Measurements from ENCODE around the gene HSPA1L. TPM values are rescaled to one million over a fixed set of nuclear protein-coding genes. Genes with fewer than 3 reads are reported as not detected.
A peak's percentile ranks its signal among the peaks of the same experiment; 100 is the strongest.
"Not testable (repeated sequence)": the region's sequence is repeated elsewhere in the genome, so short reads cannot be mapped to it uniquely, and the experiment has no call there.

Gene HSPA1L
- total RNA-seq (1 to 10 TPM; 8.2 to 8.3 TPM), polyA plus RNA-seq (1 to 10 TPM; 1.1 to 4.4 TPM)

DNA sequence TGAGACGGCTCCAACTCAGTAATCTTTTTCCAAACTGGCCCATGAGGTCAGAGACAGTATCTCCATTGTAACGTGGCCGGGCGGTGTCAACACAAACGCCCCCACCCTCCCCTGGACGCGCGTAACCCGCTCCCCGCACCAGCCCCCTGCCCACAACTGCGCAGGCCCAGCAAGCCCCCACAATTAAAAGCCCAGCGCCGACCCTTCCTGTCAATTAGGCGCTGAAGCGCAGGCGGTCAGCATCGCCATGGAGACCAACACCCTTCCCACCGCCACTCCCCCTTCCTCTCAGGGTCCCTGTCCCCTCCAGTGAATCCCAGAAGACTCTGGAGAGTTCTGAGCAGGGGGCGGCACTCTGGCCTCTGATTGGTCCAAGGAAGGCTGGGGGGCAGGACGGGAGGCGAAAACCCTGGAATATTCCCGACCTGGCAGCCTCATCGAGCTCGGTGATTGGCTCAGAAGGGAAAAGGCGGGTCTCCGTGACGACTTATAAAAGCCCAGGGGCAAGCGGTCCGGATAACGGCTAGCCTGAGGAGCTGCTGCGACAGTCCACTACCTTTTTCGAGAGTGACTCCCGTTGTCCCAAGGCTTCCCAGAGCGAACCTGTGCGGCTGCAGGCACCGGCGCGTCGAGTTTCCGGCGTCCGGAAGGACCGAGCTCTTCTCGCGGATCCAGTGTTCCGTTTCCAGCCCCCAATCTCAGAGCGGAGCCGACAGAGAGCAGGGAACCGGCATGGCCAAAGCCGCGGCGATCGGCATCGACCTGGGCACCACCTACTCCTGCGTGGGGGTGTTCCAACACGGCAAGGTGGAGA is at the start of gene HSPA1L, which contains the start of gene HSPA1A:
Gene HSPA1L, minus strand, starts transcription at position 259 of the 814 bp plus-strand sequence. CDS start 3,311 bp downstream, outside the sequence.
Gene HSPA1A, plus strand, starts transcription at position 519 of the 814 bp plus-strand sequence. Its CDS starts 214 bp downstream, at position 733.
- Histone ChIP-seq H3K4me3 (ENCODE audit: low read length in 2 of 2) (peak within 1 kb of the TSS; percentile 81 to 97), H3K9me3 (ENCODE audit: control insufficient read depth in 1 of 2, low read length in 2 of 2) (no peaks in the 10 kb centered on the region), H3K36me3 (ENCODE audit: insufficient read depth, low read length) (peaks cover 12% of the 10 kb centered on the region), H3K4me1 (ENCODE audit: insufficient read depth, low read length) (peaks cover 50% of the 10 kb centered on the region), H3K27me3 (ENCODE audit: insufficient read depth, low read length) (no peaks in the 10 kb centered on the region), H3K27ac (ENCODE audit: low read depth, low read length) (peak within 1 kb of the TSS; percentile 82)
- CTCF ChIA-PET (ENCODE audit: partially characterized antibody): interaction anchor here (0.8 to 1.6 kb wide), 11 partner anchors 8 to 85 kb away, joined by 3 to 12 read pairs (median 4); partner anchors contain the start of genes HSPA1B, LSM2 and MSH5
- Mint-ChIP-seq H3K9me3 (peaks cover 0 to 2% (median 0%) of the 10 kb centered on the region in 8 donors), H3K27me3 (no peaks in the 10 kb centered on the region), H3K36me3 (peaks cover 12 to 28% of the 10 kb centered on the region in 2 donors), H3K4me1 (peaks cover 31 to 66% (median 46%) of the 10 kb centered on the region in 4 donors), H3K27ac (peak within 1 kb of the TSS; percentile 88 to 95 (median 92)), H3K4me3 (peak within 1 kb of the TSS; percentile 91 to 96 (median 94))
- POLR2A ChIA-PET (ENCODE audit: partially characterized antibody): interaction anchor here (0.6 to 5.7 kb wide), 20 partner anchors 8 to 274 kb away, joined by 3 to 73 read pairs (median 7); partner anchors contain the start of genes ABHD16A, BAG6, C6orf47 and CLIC1
- DNase-seq: peak; percentile 38 to 69 (median 42)
- intact Hi-C loops (cut with micrococcal nuclease): loop anchor here (2.0 to 5.0 kb wide), 4 partner anchors 16 to 273 kb away; partner anchors contain the start of genes DDX39B and VARS1

DNA sequence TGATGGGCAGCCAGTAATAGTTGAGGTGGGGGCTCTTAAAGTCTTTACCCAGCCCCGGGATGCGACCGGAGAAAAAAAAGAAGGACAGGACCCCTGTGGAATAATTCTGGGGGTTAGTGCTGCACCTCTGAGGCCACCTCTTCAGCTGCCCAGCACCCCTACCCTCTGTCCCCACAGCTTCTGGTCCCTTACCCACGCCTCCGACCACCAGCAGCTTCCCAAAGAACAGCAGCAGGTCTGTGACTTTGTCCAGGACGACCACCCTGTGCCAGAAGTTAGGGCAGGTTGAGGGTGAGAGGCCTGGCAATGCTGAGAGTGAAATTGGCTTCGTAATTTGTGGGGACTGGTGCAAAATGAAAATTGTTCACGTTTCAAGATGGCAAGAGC is 49.7 kb upstream of the HSPA1L start:
- Histone ChIP-seq H3K36me3 (ENCODE audit: insufficient read depth, low read length) (no peaks in the 10 kb centered on the region), H3K27me3 (ENCODE audit: insufficient read depth, low read length) (no peaks in the 10 kb centered on the region), H3K27ac (ENCODE audit: low read depth, low read length) (no peak overlapping the region), H3K4me3 (ENCODE audit: low read length in 2 of 2) (no peak overlapping the region), H3K4me1 (ENCODE audit: insufficient read depth, low read length) (peaks cover 16% of the 10 kb centered on the region), H3K9me3 (ENCODE audit: control insufficient read depth in 1 of 2, low read length in 2 of 2) (no peaks in the 10 kb centered on the region)
- Mint-ChIP-seq H3K4me3 (peak overlapping the region in 2 of 8 donors; percentile 33 to 87), H3K27me3 (peaks cover 0 to 2% of the 10 kb centered on the region in 2 donors), H3K9me3 (peaks cover 0 to 2% (median 0%) of the 10 kb centered on the region in 8 donors), H3K27ac (no peak overlapping the region), H3K36me3 (peaks cover 4 to 22% of the 10 kb centered on the region in 2 donors), H3K4me1 (peaks cover 14 to 33% (median 23%) of the 10 kb centered on the region in 4 donors)
- DNase-seq: no peak
- CTCF ChIA-PET (ENCODE audit: partially characterized antibody): interaction anchor here (1.6 to 2.7 kb wide), 2 partner anchors 25 to 34 kb away, joined by 6 to 23 read pairs; no protein-coding TSS in a partner anchor
- intact Hi-C loops (cut with micrococcal nuclease): loop anchor here (1.0 to 5.0 kb wide), 2 partner anchors 43 to 185 kb away; no protein-coding TSS in a partner anchor
- POLR2A ChIA-PET (ENCODE audit: partially characterized antibody): interaction anchor here (1.4 to 3.4 kb wide), 3 partner anchors 174 to 212 kb away, joined by 4 to 24 read pairs (median 22); partner anchors contain the start of genes BAG6, CSNK2B and GPANK1

DNA sequence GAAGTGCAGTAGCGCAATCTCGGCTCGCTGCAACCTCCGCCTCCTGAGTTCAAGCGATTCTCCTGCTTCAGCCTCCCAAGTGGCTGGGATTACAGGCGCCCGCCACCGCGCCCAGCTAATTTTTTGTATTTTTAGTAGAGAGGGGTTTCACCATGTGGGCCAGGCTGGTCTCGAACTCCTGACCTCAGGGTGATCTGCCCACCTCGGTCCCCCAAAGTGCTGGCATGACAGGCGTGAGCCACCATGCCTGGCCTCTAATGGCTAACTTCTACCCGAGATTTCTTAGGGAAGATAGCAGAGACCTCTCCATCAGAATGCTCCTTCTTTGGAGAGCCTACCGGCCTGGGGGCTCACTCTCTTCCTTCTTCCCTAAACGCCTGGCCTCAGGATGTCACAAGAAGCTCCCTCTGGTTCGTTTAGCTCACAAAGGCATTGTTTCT is 49.1 kb upstream of the HSPA1L start:
- Mint-ChIP-seq H3K4me3 (peak overlapping the region; percentile 87 to 96 (median 94)), H3K4me1 (peaks cover 14 to 33% (median 23%) of the 10 kb centered on the region in 4 donors), H3K27ac (peak overlapping the region; percentile 94 to 98 (median 97)), H3K36me3 (peaks cover 8 to 28% of the 10 kb centered on the region in 2 donors)
- DNase-seq; H3K9me3 ChIP-seq (ENCODE audit: control insufficient read depth in 1 of 2, low read length in 2 of 2); H3K36me3 ChIP-seq (ENCODE audit: insufficient read depth, low read length); H3K27me3 Mint-ChIP-seq; H3K9me3 Mint-ChIP-seq; H3K27me3 ChIP-seq (ENCODE audit: insufficient read depth, low read length): not testable (repeated sequence)
- Histone ChIP-seq H3K4me3 (ENCODE audit: low read length in 2 of 2) (peak overlapping the region; percentile 39 to 87), H3K4me1 (ENCODE audit: insufficient read depth, low read length) (peaks cover 16% of the 10 kb centered on the region), H3K27ac (ENCODE audit: low read depth, low read length) (peak overlapping the region; percentile 79)
- ChIA-PET POLR2A (ENCODE audit: partially characterized antibody) (interaction anchor here (0.7 to 3.4 kb wide), 15 partner anchors 24 to 211 kb away, joined by 3 to 43 read pairs (median 9); partner anchors contain the start of genes BAG6, C6orf47, CSNK2B and DDAH2), CTCF (ENCODE audit: partially characterized antibody) (interaction anchor here (0.7 to 2.7 kb wide), 4 partner anchors 25 to 242 kb away, joined by 3 to 23 read pairs (median 5); no protein-coding TSS in a partner anchor)
- intact Hi-C loops (cut with micrococcal nuclease): loop anchor here (1.0 to 5.0 kb wide), 2 partner anchors 42 to 184 kb away; no protein-coding TSS in a partner anchor

DNA sequence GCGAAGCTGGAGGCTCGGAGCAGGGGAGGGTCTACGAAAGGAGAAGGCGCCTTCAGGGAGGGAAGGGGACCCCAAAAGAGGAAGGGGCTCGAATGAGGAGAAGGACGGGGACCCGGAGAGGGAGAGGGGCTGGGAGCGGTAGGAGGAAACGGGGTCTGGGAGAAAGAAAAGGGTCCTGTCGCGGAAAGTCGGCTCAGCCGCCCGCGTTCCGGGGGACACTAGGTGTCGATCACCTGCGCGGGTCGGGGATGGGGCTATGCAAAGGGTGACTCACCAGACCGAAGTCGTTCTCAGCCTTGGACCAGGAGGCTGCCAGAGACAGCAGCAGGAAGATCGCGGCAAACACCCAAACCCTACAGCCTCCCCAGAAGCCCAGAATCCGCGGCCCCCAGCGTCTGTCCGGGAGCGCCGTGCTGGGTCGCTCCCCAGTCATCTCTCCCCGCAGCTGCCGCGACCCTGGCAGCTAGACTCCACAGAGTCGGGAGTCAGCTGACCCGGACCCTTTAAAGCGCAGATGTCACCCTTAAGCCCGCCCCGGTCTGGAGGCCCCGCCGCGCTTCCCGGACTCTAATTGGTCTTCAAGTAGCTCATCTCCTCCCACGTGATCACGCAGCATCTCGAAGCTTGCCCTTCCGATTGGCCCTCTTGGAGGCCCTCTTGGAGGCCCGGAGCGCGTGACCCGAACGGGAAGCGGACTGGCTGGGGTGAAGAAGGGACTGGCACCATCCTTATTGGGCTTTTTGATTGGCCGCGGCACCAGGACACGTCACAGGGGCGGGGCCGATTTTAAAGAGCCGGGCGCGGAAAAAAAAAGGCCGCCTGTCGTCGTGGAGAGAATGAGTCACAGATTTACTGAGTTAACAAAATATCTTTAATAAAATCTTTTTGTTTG is 47.5 kb upstream of the HSPA1L start, which contains the start of gene NEU1:
Gene NEU1, minus strand, starts transcription at position 478 of the 892 bp plus-strand sequence. Its CDS starts 45 bp downstream, at position 433.
- H3K4me3 ChIP-seq (ENCODE audit: low read length in 2 of 2): peak within 1 kb of the TSS; percentile 88 to 95
- H3K9me3 Mint-ChIP-seq: peaks cover 0 to 2% (median 0%) of the 10 kb centered on the region in 8 donors
- ChIA-PET CTCF (ENCODE audit: partially characterized antibody) (interaction anchor here (0.8 to 2.7 kb wide), 11 partner anchors 27 to 311 kb away, joined by 3 to 23 read pairs (median 4); partner anchors contain the start of genes ABHD16A, EHMT2 and LY6G5C), POLR2A (ENCODE audit: partially characterized antibody) (interaction anchor here (0.7 to 3.4 kb wide), 35 partner anchors 18 to 1109 kb away, joined by 3 to 43 read pairs (median 6); partner anchors contain the start of genes ABHD16A, BAG6, C6orf47 and CSNK2B)
- peaks cover 0 to 2% of the 10 kb centered on the region in 2 donors for H3K27me3 Mint-ChIP-seq
- no peaks in the 10 kb centered on the region for H3K27me3 ChIP-seq (ENCODE audit: insufficient read depth, low read length)
- peak; percentile 97 to 100 (median 100) for DNase-seq
- H3K4me1 ChIP-seq (ENCODE audit: insufficient read depth, low read length): peaks cover 16% of the 10 kb centered on the region
- peak within 1 kb of the TSS; percentile 90 for H3K27ac ChIP-seq (ENCODE audit: low read depth, low read length)
- peak within 1 kb of the TSS; percentile 94 to 98 (median 97) for H3K27ac Mint-ChIP-seq
- peaks cover 6% of the 10 kb centered on the region for H3K36me3 ChIP-seq (ENCODE audit: insufficient read depth, low read length)
- H3K4me3 Mint-ChIP-seq: peak within 1 kb of the TSS; percentile 87 to 96 (median 94)
- H3K36me3 Mint-ChIP-seq: peaks cover 8 to 34% of the 10 kb centered on the region in 2 donors
- intact Hi-C loops (cut with micrococcal nuclease): loop anchor here (1.0 to 5.0 kb wide), 8 partner anchors 28 to 242 kb away; partner anchors contain the start of genes ABHD16A, BAG6, DDAH2 and EHMT2
- peaks cover 14 to 33% (median 23%) of the 10 kb centered on the region in 4 donors for H3K4me1 Mint-ChIP-seq
- no peaks in the 10 kb centered on the region for H3K9me3 ChIP-seq (ENCODE audit: control insufficient read depth in 1 of 2, low read length in 2 of 2)

DNA sequence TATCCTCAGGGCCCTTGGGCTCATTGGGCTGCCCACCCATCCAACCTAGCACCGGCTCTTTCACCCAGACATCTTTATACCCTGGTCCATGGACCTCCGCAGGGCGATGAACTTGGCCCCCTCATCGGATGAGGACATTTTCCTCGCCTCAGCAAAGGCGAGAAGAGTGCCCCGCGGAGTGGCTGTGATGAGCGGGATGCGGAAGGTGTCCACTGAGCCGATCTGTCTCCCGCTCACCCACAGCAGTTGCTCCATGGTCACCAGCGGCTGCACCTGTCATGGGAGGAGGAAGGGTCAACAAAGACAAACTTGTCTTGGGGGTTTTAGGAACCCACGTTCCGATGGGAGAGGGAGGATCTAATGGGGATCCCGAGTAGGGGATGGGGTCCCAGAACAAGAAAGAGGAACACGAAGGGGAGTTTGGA is 46.8 kb upstream of the HSPA1L start:
- peaks cover 0 to 2% (median 0%) of the 10 kb centered on the region in 8 donors for H3K9me3 Mint-ChIP-seq
- intact Hi-C loops (cut with micrococcal nuclease): loop anchor here (1.0 to 5.0 kb wide), 2 partner anchors 28 to 40 kb away; no protein-coding TSS in a partner anchor

More for the DNA sequence above, 46.8 kb upstream of the HSPA1L start:
- no peaks in the 10 kb centered on the region for H3K9me3 ChIP-seq (ENCODE audit: control insufficient read depth in 1 of 2, low read length in 2 of 2)
- H3K4me3 ChIP-seq (ENCODE audit: low read length in 2 of 2): peak overlapping the region; percentile 88 to 95
- peak overlapping the region; percentile 90 for H3K27ac ChIP-seq (ENCODE audit: low read depth, low read length)
- Mint-ChIP-seq H3K4me3 (peak overlapping the region; percentile 87 to 96 (median 94)), H3K27ac (peak overlapping the region; percentile 94 to 98 (median 97)), H3K27me3 (peaks cover 0 to 2% of the 10 kb centered on the region in 2 donors), H3K36me3 (peaks cover 8 to 40% of the 10 kb centered on the region in 2 donors), H3K4me1 (peaks cover 14 to 33% (median 23%) of the 10 kb centered on the region in 4 donors)
- CTCF ChIA-PET (ENCODE audit: partially characterized antibody): interaction anchor here (1.1 to 1.4 kb wide), 3 partner anchors 36 to 130 kb away, joined by 3 to 6 read pairs (median 5); partner anchors contain the start of gene EHMT2
- peaks cover 6% of the 10 kb centered on the region for H3K36me3 ChIP-seq (ENCODE audit: insufficient read depth, low read length)
- DNase-seq: peak in 1 of 5 donors; percentile 44
- POLR2A ChIA-PET (ENCODE audit: partially characterized antibody): interaction anchor here (0.7 to 3.4 kb wide), 19 partner anchors 25 to 320 kb away, joined by 3 to 43 read pairs (median 8); partner anchors contain the start of genes ABHD16A, BAG6, C6orf47 and CSNK2B
- H3K4me1 ChIP-seq (ENCODE audit: insufficient read depth, low read length): peaks cover 16% of the 10 kb centered on the region
- no peaks in the 10 kb centered on the region for H3K27me3 ChIP-seq (ENCODE audit: insufficient read depth, low read length)

All from CD4-positive, alpha-beta memory T cell (primary cell).